ENCODE results near the gene SRPK2.
"Not testable (repeated sequence)": the region's sequence is repeated elsewhere in the genome, so short reads cannot be mapped to it uniquely, and the experiment has no call there.

SRPK2 gene

DNA sequence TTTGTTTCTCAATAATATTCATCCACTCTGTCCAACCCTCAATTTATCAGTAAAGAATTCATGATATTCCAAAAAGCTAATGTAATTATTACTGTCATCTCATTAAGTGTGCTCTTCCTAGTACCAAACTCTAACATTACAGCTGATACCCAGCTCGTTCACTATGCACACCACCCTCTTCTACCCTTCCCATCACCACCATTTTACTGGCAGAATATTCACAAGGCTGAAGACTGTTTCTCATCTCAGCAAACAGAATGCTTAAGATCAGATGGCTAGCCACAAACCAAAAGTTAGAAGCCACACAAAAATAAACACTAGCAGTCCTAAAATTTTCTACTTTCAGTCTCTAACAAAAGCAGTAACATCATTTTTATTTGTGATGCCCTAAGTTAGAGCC lies 121.5 kb downstream of the SRPK2 start:
- no peak for DNase-seq (ENCODE audit: low read depth)

DNA sequence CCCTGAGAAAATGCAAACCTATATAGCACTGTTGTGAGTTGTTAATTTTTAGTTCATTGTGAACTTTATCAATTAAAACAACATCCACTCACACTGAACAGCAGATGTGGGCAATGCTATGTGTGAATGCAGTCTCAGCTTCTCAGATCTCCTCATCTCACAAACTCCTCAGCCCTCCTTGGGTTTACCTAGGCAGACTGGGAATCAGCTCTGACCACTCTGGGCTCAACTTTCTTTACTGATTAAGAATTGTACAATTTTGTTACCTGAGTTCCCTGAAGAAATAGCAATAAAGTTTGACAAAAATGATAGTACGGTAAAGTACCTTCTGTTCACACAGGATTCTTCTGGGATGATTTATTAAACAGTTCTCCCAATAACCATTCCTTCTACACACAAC lies 124.0 kb downstream of the SRPK2 start:
- DNase-seq (ENCODE audit: low read depth) = no peak

DNA sequence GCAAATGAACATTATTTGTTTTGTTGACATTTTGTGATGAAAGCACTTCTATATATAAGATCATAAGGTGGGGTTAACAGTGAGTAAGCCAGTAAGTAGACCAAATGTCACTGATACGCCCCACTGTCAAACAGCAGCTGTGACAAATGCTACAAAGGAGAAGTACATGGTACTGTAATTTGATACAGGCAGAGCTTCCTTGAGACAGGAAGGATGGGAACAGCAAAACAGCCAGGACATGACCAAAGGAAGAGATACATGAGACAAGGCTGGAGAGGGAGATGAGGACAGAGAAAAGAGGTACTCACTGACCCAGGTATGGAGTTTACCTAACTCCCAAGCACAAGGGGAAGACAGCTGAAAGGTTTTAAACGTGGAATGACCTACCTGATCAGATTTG lies 127.0 kb downstream of the SRPK2 start:
- DNase-seq (ENCODE audit: low read depth) = no peak

DNA sequence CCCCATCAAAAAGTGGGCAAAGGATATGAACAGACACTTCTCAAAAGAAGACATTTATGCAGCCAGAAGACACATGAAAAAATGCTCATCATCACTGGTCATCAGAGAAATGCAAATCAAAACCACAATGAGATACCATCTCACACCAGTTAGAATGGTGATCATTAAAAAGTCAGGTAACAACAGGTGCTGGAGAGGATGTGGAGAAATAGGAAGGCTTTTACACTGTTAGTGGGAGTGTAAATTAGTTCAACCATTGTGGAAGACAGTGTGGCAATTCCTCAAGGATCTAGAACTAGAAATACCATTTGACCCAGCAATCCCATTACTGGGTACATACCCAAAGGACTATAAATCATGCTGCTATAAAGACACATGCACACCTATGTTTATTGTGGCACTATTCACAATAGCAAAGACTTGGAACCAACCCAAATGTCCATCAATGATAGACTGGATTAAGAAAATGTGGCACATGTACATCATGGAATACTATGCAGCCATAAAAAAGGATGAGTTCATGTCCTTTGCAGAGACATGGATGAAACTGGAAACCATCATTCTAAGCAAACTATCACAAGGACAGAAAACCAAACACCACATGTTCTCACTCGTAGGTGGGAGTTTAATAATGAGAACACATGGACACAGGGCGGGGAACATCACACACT lies 128.4 kb downstream of the SRPK2 start:
- DNase-seq (ENCODE audit: low read depth) = not testable (repeated sequence)

DNA sequence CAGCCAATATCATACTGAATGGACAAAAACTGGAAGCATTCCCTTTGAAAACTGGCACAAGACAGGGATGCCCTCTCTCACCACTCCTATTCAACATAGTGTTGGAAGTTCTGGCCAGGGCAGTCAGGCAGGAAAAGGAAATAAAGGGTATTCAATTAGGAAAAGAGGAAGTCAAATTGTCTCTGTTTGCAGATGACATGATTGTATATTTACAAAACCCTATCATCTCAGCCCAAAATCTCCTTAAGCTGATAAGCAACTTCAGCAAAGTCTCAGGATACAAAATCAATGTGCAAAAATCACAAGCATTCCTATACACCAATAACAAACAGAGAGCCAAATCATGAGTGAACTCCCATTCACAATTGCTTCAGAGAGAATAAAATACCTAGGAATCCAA lies 129.8 kb downstream of the SRPK2 start:
- DNase-seq (ENCODE audit: low read depth) = not testable (repeated sequence)

DNA sequence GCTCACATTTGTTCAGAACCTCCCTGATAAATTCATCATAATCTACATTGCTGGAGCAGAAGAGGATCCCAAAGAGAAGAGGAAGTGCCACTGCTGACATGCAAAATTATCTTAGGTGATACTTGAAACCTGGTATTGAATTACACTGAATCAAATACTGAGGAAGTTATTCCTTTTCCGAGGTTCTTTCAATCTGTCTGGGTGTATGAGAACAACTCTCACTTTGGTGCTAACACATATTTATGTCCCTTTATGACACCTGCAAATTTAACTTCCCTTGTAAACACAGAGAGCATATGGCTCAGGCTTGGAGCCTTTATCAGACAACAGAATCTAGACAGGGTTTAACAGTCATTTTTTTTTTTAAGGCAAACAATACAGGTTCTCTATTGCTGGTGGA lies 131.4 kb downstream of the SRPK2 start:
- DNase-seq (ENCODE audit: low read depth) = no peak

DNA sequence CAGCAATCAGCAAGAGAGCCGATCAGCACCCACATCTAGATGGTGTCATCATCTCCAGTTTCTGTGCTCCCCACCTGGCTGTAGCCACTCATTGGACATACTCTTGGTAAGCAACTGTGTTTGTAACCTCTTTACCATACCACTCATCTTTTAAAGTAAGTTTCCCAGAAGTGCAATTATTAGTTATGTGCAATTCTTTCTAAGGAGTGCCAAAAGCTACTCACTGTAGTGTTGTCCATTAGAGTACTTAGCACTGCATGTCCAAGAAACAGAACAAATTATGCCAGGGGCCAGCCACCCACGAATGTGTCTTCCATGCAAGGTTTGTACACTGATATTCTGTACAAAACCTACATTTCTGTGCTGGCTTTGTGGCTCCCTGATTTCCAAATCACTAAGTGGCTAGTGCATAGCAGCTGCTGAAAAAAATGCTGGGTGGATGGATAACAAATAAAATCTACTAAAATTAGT lies 131.9 kb downstream of the SRPK2 start:
- no peak for DNase-seq (ENCODE audit: low read depth)

DNA sequence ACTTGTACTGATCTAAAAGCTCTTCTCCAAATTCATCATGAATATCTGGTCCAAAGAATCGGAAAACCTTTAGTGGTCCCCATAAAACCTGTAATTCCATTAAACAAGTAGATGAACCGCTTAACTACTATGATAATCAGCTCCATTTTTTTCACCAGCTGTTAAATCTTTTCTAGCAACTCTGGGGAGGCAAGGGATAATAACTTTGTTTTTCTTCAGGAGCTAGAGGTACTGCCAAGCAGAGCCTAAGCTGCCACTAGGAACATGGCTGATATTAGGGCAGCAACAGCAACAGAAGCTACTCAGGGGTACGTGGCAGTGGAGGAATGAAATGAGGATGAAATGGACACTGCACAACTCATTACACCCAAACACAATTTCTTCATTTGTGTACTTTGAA lies 138.0 kb downstream of the SRPK2 start:
- DNase-seq (ENCODE audit: low read depth) = no peak

DNA sequence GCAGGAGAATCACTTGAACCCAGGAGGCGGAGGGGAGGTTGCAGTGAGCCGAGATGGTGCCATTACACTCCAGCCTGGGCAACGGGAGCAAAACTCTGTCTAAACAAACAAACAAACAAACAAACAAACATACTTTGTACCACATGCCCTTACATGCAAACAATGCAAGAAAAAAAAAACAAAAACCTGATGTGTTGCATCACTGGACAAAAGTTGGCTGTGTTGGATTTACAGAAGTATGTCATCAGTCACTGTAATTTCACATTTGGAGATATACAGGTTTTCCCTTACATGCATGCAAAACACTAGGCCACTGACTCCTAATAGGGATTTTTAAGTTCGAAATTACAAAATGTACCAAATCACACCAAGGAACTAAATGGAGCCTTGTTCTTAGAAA lies 138.5 kb downstream of the SRPK2 start:
- no peak for DNase-seq (ENCODE audit: low read depth)

DNA sequence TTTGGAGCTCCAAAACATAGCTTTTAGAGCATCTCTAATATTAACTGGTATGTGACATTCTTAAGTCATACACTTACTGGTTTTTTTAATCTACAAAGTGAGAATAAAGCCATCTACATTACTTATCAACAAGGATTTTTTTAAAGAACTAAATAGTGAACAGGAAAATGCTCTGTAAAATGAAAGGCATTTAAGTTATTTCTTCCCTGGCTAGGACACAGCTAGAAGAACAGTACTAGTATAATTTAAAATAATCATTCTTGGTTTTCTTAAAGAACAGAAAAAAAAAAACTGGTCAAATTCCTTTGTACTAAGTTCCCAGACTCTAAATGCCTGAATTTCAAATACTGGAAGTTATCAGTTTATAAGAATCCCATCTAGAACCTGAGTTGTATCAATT lies 139.5 kb downstream of the SRPK2 start:
- no peak for DNase-seq (ENCODE audit: low read depth)

DNA sequence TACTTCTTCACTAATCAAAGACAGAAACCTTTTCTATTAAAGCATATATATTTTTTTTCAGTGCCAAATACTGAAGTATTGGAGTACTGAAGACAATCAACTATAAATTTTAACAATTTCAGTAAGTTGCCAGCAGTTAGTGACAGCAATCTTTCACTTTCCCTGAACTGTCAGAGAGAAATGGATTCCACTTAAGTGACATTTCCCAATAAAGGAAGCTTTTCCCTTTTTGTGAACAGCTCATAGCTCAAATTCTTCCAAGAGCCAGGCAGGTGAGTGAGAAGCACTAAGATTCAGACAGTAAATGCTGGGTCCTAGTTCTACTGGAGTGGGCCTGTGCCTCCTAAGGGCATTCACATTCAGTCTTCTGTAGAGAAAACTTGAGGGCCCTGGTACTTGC lies 142.0 kb downstream of the SRPK2 start:
- DNase-seq (ENCODE audit: low read depth) = no peak

DNA sequence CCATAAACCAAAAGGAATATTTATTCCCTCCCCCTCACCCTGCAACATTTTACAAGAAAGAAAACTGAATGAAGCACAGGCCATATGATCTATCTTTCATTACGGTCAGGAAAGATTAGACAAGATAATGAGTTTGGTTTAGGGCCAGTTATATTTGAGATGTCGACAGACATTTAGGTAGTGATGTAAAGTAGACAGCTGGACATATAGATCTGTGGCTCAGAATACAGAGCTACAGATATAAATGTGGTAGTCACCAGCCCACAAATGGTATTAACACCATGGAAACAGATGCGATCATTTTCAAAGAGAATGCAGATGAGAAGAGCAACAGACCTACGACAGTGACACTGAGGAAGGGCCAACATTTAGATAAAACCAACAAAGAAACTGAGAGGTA lies 142.5 kb downstream of the SRPK2 start:
- no peak for DNase-seq (ENCODE audit: low read depth)

DNA sequence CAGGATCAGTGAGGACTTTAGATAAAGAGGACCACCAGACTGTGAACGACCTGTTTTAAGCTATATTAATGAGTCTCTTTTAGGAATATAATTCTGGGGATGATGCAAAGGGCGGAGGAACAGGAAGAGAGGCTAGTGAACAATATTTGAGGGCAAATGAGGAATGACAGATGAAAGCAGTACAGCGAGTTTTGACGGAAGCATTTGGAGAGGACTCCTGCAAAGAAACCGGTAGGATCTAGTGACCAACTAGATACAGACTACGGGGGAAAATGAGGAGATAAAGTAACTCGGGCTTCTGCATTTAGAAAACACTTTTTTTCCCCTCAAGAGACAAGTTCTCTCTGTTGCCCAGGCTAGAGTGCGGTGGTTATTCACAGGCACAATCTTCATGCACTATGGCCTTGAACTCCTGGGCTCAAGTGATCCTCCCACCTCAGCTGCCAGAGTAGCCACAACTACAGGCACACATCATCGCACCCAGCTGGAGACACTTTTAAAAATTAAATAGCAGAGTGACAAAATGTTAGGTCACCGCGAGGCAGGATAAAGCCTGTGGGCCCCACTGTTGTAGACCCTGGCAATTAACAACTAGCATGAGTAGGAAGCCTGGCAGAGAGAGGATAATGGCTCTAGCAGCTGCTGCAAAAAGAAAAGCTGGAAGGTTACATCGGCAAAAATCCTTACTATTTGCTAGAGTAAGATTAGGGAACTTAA lies 143.2 kb downstream of the SRPK2 start:
- DNase-seq (ENCODE audit: low read depth) = no peak

DNA sequence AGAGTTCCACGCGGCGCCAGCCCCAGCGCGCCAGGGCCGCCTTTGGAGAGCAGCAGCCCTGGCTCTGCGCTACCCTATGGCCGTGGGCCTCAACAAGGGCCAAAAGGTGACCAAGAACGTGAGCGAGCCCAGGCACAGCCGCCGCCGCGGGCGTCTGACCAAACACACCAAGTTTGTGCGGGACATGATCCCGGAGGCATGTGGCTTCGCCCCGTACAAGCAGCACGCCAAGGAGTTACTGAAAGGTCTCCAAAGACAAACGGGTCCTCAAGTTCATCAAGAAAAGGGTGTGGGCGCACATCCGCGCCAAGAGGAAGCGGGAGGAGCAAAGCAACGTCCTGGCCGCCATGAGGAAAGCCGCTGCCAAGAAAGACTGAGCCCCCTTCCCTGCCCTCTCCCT lies 144.1 kb downstream of the SRPK2 start:
- no peak for DNase-seq (ENCODE audit: low read depth)

DNA sequence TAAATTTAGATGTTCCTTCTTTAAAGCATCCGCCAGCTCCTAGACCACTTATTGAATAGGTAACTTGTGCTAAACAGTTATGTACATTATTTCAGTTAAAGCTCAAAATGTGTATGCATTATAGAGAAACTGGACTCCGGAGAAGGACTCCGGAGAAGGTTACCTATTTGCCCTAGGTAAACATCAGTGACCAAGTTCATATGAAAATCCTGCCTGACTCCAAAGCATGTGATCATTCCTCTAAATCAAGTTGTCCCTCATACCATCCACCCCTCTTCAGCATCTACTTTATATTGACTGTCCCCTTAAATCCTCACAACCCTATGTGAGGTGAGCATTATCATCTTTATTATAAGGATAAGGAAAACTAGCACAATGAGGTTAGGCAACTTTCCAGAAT lies 147.5 kb downstream of the SRPK2 start:
- no peak for DNase-seq (ENCODE audit: low read depth)

DNA sequence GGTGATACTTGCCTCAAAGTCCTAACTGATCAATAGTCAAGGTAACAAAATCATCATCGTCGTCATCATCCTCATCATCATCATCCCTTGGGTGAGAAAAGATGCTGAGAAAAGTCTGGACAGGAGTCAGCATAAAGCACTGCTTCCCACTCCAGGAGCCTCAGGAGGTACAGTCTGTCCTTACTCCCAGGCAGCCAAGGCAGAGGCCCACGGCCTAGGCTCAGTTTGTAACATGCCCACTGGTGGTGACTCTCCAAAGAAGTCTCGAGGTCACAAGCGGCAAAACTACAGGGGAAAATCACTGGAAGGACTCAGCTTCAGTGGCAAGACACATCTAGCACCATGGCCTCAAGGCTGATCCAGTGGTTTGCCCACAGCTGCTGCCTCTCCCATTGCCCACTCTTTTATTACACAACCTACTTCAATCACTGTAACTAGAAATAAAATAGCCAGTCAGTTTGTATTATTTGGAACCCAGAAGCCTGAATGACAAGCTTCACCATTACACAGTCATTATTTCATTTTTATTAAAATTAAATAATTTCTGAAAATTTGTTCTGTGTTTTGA lies 150.4 kb downstream of the SRPK2 start:
- DNase-seq (ENCODE audit: low read depth) = no peak

DNA sequence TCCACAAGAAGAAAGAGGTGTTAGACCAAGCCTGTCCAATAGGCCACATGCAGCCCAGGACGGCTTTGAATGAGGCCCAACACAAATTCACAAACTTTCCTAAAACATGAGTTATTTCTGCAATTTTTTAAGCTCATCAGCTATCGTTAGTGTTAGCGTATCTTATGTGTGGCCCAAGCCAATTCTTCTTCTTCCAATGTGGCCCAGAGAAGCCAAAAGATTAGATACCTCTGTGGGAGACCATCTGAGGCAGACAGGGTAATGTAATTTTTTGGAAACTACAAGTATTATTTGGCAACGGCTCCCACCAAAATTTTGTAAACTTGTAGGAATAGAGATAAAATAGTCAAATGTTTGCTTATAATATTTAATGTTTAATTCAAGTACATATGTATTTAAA lies 153.8 kb downstream of the SRPK2 start:
- no peak for DNase-seq (ENCODE audit: low read depth)

DNA sequence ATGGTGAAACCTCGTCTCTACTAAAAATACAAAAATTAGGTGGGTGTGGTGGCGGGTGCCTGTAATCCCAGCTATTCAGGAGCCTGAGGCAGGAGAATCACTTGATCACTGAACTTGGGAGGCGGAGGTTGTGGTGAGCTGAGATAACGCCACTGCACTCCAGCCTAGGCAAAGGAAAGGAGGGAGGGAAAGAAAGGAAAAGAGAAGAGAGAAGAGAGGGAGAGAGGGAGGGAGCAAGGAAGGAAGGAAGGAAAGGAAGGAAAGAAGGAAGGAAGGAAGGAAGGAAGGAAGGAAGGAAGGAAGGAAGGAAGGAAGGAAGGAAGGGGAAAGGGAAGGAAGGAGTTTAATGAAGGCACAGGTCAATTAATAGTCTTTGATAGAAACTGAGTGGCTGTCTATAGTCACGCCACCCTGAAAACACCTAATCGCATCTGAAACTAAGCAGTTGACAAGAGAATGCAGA lies 155.9 kb downstream of the SRPK2 start:
- DNase-seq (ENCODE audit: low read depth) = not testable (repeated sequence)

DNA sequence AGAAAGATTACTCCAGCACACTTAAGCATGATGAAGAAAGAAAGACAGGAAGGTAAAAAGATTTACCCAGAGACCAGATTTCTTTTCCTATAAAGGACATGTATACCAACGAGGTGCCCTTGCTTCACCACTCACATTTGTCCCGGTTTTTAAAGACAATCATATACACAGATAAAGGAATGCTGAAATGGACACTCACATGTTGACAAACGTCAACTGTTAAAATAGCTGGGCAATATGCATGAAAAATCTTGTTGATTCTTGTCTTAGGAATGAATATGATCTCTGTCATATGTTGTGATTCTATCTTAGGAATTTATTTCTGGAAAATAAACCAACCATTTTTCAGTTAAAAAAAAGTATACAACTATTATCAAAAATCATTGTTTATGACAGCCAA lies 158.2 kb downstream of the SRPK2 start:
- DNase-seq (ENCODE audit: low read depth) = no peak

DNA sequence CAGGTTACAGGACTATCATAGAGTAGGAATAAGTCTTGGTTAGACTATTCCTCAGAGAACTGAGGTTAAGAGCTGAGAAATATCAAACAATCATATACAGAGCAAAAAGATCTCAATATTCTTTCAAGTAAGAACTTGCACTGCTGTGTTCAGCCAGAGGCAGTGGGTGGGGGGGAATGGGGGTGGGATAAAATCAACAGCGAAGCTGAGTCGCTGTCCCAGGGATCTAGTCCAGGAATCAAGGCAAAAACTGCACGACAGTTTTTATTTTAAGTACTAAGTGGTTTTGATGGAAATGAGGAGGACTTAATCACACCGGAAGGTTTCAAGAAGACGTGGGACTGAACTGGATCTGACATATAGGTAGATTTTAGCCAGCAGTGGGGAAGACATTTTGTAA lies 159.1 kb downstream of the SRPK2 start:
- no peak for DNase-seq (ENCODE audit: low read depth)

DNA sequence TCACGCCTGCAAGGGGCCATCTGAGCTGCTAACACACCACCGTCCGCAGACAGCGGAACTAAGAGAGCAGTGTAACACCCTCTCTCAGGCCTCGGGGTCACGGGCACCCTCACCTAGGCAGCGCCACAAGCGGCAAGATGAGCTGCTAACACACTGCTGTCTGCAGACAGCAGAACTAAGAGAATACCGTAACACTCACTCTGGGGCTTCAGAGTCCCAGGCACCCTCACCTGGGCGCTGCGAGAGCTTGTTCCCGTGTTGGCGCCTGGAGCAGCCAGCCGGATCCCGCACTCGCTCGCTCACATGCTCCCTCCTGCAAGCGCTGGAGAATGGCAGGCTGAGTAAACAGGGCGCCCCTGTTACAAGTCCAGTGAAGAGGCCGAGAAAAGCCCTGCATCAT lies 160.2 kb downstream of the SRPK2 start:
- no peak for DNase-seq (ENCODE audit: low read depth)

DNA sequence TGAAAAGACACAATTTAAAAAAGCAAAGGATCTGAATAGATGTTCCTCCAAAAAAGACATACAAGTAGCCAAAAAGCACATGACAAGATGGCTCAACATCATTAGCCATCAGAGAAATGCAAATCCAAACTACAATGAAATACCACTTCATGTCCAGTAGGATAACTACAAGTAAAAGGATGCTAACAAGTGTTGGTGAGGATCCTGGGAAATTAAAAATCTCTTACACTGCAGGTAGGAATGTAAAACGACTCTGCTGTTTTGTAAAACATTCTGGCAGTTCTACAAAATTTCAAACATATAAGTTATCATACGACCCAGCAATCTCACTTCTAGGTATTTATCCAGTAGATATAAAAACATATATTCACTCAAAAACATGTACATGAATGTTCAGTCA lies 161.3 kb downstream of the SRPK2 start:
- no peak for DNase-seq (ENCODE audit: low read depth)

DNA sequence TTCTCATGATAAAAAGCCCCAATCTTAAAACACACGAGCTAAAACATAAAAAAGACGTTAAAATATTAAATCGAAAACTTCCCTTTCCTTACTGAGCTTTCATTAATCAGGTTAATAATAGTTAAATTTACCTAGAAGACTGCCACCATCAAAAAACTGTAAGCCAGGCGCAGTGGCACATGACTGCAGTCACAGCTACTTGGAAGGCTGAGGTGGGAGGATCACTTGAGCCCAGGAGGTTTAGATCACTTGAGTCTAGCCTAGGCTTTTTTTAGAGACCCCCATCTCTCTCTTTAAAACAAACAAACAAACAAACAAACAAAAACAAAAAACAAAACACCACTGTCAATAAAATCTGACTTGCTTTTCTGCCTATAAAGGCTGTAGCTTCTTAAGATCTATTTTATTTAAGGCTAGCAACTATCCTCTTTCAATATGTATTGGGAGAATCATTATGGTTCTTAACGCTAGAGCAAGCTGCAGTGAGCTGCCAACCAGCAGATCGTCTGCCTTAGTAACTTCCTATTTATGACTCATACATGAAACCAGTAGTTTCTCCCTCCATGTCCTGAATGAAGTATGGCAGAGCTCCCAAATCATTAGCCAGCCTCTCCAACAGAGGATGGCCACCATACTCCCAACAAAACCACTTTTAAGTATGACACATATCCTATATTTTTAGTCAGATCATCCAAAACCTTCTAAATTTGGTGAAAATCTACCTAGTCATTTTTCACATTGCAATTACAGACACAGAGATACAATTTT lies 163.7 kb downstream of the SRPK2 start:
- DNase-seq (ENCODE audit: low read depth) = no peak

Data from stimulated activated CD8-positive, alpha-beta memory T cell treated with anti-CD3 and anti-CD28 coated beads, Interleukin-12 subunit alpha, Interleukin-12 subunit beta, amount 100 ng/mL, for 1 hour (primary cell).